Skeletal muscle satellite cell (primary cell): ENCODE data around the gene PID1.
"Not testable (repeated sequence)": the region's sequence is repeated elsewhere in the genome, so short reads cannot be mapped to it uniquely, and the experiment has no call there.

Experiments used
- H3K27me3 ChIP-seq: 2 replicates; pipeline ENCODE4 v1.7.0; 2013; ENCODE audit warnings: low read length; ENCODE audit not compliant: control insufficient read depth, insufficient read depth
- H3K36me3 ChIP-seq: 2 replicates; pipeline ENCODE4 v1.7.0; 2013; ENCODE audit warnings: mild to moderate bottlenecking, control low read depth, low read length; ENCODE audit not compliant: insufficient read depth
- H3K4me1 ChIP-seq: 2 replicates; pipeline ENCODE4 v1.7.0; 2013; ENCODE audit warnings: low read length; ENCODE audit not compliant: control insufficient read depth, insufficient read depth
- H3K4me2 ChIP-seq: 2 replicates; pipeline ENCODE4 v1.7.0; 2013; ENCODE audit warnings: mild to moderate bottlenecking, low read length
- H3K4me3 ChIP-seq: 2 replicates; pipeline ENCODE4 v1.7.0; 2013; ENCODE audit warnings: low read length
- H3K9ac ChIP-seq: 2 replicates; pipeline ENCODE4 v1.7.0; 2013; ENCODE audit warnings: mild to moderate bottlenecking, low read depth, low read length, moderate library complexity
- H3K9me3 ChIP-seq: replicated peaks from 2 replicates; pipeline ENCODE4 v1.7.0; 2013; ENCODE audit warnings: mild to moderate bottlenecking, control low read depth, low read length

PID1 gene

DNA sequence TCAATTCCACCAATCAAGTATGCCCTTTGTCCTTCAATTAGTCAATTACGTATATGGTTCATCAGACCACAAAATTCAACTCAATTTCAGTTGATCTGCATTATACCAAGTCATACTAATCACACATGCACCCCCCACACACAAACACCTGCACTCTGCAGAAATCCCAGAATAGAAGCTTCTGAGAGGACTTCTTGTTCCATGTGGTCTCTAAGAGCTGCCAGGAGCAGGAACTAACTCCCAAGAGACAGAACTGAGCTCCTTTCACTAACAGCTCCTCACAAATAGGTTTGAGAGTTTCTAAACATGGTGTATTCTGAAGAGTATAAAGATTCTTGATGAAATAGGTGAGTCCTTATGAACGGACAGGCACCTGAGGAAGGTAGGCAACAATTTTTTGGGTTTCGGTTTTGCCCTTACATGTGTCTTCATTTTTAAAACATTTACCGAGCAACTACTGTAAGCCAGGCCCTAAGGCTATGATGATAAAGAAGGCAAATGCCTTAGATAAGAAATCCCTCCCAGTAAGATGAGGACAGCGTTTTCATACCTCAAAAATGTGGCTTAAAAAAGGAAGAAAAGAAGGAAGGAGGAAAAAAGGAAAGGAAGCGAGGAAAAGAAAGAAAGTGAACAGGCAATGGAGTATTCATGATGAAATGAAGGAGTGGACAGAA, 183.1 kb downstream of the PID1 start:
- H3K9ac ChIP-seq = no peak overlapping the region
- no peaks in the 10 kb centered on the region for H3K36me3 ChIP-seq
- H3K4me1 ChIP-seq = peaks cover 5% of the 10 kb centered on the region
- H3K27me3 ChIP-seq = no peaks in the 10 kb centered on the region
- no peaks in the 10 kb centered on the region for H3K9me3 ChIP-seq
- no peak overlapping the region for H3K4me3 ChIP-seq
- H3K4me2 ChIP-seq = no peak overlapping the region

DNA sequence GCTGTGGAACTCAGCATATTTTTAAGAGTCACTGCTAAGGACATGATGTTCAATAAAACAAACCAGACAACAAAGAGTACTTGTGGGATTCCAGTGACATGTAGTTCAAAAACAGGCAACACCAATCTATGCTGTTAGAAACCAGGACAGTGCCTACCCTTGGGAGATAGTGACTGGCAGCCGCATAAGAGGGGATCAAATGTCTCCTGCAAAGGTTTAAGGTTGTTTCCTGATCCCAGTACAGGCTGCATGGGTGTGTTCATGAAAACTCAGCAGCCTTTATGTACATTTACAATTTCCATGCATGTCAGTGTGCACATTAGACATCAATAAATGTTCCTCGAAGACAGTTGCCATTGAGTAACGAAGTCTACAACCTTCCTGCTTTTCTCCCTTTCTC, 183.8 kb downstream of the PID1 start:
- Histone ChIP-seq H3K4me1 (peaks cover 5% of the 10 kb centered on the region), H3K36me3 (no peaks in the 10 kb centered on the region), H3K9ac (no peak overlapping the region), H3K4me2 (no peak overlapping the region), H3K4me3 (no peak overlapping the region), H3K27me3 (no peaks in the 10 kb centered on the region), H3K9me3 (no peaks in the 10 kb centered on the region)

DNA sequence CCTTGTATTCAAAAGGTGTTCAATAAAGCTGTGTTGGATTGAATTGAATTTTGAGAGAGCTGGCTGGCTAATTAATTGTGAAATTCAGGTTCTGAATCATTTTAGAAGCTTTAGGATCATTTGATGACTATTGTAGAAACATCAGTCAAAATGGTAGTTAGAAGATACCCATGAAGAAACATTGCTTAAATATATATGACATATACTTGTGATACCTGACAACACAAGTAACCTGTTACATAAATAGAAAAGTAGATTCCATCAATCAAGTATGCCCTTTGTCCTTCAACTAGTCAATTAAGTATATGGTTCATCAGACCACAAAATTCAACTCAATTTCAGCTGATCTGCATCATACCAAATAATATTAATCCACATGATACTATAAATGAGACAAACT, 185.6 kb downstream of the PID1 start:
- Histone ChIP-seq H3K27me3 (no peaks in the 10 kb centered on the region), H3K4me1 (peaks cover 5% of the 10 kb centered on the region)

DNA sequence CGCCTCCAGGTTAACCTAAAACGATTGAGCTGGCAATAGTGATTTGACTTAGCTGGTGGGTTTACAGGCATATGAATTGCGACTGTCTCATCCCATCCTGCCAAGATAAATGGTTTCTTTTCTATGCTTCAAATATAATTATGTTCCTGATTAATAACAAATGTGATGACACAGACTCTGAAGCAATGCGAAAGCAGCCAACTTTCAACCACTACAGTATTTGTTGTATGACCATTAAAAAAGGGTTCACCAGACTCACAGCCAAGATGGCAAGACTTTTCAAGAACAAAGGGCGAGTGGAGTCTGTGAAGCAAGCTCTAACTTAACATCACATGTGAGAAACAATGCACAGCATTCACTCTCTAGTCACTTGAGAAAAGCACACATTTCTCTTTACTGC, 186.6 kb downstream of the PID1 start:
- no peaks in the 10 kb centered on the region for H3K27me3 ChIP-seq
- H3K9ac ChIP-seq = no peak overlapping the region
- H3K36me3 ChIP-seq = no peaks in the 10 kb centered on the region
- no peak overlapping the region for H3K4me3 ChIP-seq
- H3K4me2 ChIP-seq = no peak overlapping the region
- no peaks in the 10 kb centered on the region for H3K9me3 ChIP-seq
- no peaks in the 10 kb centered on the region for H3K4me1 ChIP-seq

More for the DNA sequence above, 185.6 kb downstream of the PID1 start:
- H3K9me3 ChIP-seq = no peaks in the 10 kb centered on the region
- no peak overlapping the region for H3K4me2 ChIP-seq
- H3K4me3 ChIP-seq = no peak overlapping the region
- H3K36me3 ChIP-seq = no peaks in the 10 kb centered on the region
- no peak overlapping the region for H3K9ac ChIP-seq

DNA sequence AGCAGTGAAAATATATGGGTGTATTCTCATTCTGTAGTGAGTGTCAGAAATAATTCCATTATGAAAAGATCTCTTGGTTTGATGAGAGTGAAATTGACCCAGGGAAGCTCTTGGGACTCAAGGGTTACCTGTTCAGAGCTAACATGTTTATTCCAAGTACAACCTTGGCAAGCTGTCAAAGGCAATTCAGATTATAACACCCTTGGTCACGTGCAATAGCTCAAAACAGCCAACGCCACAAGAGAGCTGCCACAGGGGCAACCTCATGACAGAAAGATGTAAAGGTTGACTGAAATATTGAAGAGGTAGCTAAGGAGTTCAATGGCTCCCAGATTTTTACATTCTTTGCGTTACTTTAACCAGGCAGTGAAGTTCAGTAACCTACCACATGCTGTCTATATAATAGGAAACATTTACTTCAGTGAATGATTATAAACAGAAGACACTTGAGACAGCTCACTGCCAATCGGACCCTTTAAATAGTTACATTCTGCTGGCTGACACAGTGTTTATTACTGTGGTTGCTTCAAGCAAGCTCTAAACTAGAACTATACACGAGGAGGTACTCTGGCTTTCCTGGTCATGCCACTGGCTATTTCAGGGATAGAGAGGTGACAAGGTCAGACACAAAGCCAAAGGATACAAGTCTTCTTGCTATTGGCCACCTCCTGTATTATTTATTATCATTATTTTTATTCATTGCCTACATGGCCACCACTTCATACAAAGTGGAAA, 187.3 kb downstream of the PID1 start:
- Histone ChIP-seq H3K4me1 (no peaks in the 10 kb centered on the region), H3K27me3 (no peaks in the 10 kb centered on the region), H3K36me3 (no peaks in the 10 kb centered on the region), H3K4me3 (no peak overlapping the region), H3K4me2 (no peak overlapping the region), H3K9ac (no peak overlapping the region), H3K9me3 (no peaks in the 10 kb centered on the region)

DNA sequence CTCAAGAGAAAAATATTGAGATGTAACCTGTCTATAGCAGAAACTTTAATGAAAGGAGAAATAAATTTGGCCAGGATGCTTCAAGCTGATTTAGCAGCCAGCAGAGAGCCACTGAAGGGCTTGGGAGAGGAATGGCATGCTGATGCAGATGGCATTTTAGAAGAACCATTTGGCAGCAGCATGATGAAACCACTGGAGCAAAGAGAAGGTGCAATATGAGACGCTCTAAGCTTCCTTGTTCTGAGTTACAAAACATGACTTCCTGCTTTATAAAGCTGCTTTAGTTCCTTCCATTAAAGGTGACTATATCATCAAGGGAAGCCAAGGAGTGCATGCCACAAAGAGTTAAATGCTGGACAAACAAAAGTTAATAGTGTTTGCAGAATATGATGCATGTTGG, 189.7 kb downstream of the PID1 start:
- Histone ChIP-seq H3K27me3 (no peaks in the 10 kb centered on the region), H3K4me2 (no peak overlapping the region), H3K9ac (no peak overlapping the region), H3K4me1 (no peaks in the 10 kb centered on the region), H3K36me3 (no peaks in the 10 kb centered on the region), H3K9me3 (no peaks in the 10 kb centered on the region), H3K4me3 (no peak overlapping the region)

DNA sequence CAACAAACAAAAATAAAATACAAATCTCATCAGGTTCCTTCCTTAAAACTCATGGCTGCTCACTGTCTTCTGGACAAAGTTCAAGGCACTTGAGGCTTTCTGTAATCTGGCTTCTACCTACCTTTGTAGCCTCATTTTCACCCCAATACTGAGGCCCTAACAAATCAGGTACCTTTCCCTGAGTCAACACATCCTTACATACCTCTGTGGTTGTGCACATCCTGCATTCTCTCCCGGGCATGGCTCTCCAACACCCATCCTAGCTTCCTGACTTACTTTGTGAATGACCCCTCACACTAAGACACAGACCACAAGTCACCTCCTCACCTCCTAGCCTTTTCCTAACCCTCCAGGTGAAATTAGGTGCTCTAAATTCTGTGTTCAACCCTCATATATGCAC, 190.9 kb downstream of the PID1 start:
- no peak overlapping the region for H3K4me2 ChIP-seq
- no peaks in the 10 kb centered on the region for H3K4me1 ChIP-seq
- no peak overlapping the region for H3K9ac ChIP-seq
- H3K27me3 ChIP-seq = no peaks in the 10 kb centered on the region
- no peak overlapping the region for H3K4me3 ChIP-seq
- no peaks in the 10 kb centered on the region for H3K9me3 ChIP-seq
- H3K36me3 ChIP-seq = no peaks in the 10 kb centered on the region

DNA sequence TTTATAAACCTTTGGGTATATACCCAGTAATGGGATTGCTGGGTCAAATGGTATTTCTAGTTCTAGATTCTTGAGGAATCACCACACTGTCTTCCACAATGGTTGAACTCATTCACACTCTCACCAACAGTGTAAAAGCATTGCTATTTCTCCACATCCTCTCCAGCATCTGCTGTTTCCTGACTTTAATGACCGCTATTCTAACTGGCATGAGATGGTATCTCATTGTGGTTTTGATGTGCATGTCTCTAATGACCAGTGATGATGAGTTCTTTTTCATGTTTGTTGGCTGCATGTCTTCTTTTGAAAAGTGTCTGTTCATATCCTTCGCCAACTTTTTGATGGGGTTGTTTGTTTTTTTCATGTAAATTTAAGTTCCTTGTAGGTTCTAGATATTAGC, 194.2 kb downstream of the PID1 start:
- not testable (repeated sequence) for H3K4me2 ChIP-seq, H3K27me3 ChIP-seq, H3K9ac ChIP-seq, H3K36me3 ChIP-seq, H3K4me1 ChIP-seq, H3K4me3 ChIP-seq, H3K9me3 ChIP-seq

DNA sequence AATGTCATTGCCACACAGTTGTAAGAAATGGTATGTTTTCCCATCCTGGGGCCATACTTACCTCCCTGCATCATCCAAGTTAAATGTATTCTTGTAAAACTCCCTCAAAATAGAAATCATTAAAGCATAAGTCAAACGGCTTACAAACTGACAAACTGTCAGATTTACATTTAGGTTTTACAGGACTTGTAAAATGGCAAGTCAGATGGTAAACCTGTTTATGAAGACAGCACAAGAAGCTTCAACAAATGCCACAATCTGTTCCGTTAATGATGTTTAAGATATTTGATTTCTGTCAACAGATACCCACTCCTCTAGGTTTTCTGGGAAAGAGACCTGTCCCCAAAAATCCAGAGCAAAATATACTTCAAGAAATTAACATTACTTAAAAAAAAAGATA, 197.2 kb downstream of the PID1 start:
- Histone ChIP-seq H3K9ac (no peak overlapping the region), H3K4me1 (peaks cover 5% of the 10 kb centered on the region), H3K4me2 (no peak overlapping the region), H3K27me3 (no peaks in the 10 kb centered on the region), H3K36me3 (no peaks in the 10 kb centered on the region), H3K9me3 (no peaks in the 10 kb centered on the region), H3K4me3 (no peak overlapping the region)

DNA sequence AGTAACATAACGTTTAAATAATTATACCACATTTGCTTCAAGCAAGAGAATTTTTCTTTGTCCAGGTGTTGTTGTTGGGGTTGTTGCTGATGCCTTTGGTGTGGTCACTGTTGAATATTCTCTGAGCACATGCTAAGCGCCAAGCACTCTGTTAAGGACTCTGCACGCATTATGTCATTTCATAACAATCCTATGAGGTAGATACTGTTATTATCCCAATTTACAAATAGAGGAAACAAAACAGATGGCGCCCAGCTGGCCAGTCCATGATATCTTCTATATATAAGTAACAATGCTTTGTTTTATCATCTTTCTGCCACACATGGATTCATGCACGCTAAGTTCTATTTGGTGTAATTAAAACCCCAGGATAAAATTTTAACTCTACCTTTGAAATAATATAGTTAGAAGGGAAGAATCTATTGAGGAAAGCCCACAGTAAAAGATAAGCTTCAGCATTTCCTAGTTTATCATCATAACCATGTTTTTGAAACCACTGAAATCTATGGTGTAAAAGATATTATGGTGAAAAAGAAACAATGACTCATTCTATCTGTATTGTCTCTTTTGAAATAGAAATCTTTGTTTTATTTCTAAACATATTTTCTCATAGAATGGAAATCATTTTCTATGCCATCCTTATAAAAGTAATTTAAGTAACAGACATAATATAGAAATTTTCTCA, 199.7 kb downstream of the PID1 start:
- H3K4me2 ChIP-seq = no peak overlapping the region
- H3K9me3 ChIP-seq = no peaks in the 10 kb centered on the region
- no peaks in the 10 kb centered on the region for H3K27me3 ChIP-seq
- no peaks in the 10 kb centered on the region for H3K36me3 ChIP-seq
- no peak overlapping the region for H3K9ac ChIP-seq
- H3K4me1 ChIP-seq = peaks cover 5% of the 10 kb centered on the region
- H3K4me3 ChIP-seq = no peak overlapping the region

DNA sequence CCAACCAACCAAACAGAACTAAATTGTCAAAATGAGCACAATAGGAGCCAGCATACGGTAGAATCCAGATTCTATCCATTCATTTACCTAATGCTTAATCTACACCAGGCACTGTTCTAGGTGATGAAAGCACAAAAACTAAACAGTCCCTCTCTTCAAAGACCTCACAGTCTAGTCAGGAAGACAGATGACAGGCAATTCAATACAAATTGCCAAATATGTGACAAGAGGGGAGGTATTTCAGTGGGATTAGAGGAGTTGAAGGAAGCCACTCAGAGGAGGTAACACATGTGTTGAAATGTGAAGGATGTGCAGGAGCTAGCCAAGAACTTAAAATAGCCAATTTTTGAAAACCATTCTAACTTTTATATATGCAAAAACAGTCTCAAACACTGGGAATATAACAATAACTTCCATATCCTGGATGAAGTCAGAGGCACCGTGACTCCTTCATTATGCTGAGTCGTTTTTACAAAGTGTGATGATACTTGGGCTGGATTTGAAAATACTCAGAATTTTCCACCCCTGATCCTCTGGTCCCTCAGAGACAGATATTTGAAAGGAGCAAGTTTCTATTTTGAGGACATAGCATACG, 204.9 kb downstream of the PID1 start:
- H3K4me3 ChIP-seq = no peak overlapping the region
- H3K4me2 ChIP-seq = no peak overlapping the region
- H3K4me1 ChIP-seq = peaks cover 1% of the 10 kb centered on the region
- no peak overlapping the region for H3K9ac ChIP-seq
- H3K9me3 ChIP-seq = no peaks in the 10 kb centered on the region
- no peaks in the 10 kb centered on the region for H3K36me3 ChIP-seq
- no peaks in the 10 kb centered on the region for H3K27me3 ChIP-seq
